Colonic mucosa (tissue), 4 donors: Measurements from ENCODE around the gene NRN1. TPM values are rescaled to one million over a fixed set of nuclear protein-coding genes. Genes with fewer than 3 reads are reported as not detected.

Experiments
- DNase-seq: peaks from one replicate; pipeline ENCODE4 v3.0.0-alpha.2; 2020
- H3K27ac ChIP-seq: fragments of 200-600 bp; one replicate; pipeline ENCODE4 v1.8.0; 2021
- H3K27me3 ChIP-seq: fragments of 200-600 bp; one replicate; pipeline ENCODE4 v1.8.0; 2021
- H3K36me3 ChIP-seq: fragments of 200-600 bp; one replicate; pipeline ENCODE4 v1.8.0; 2021
- H3K4me1 ChIP-seq: fragments of 200-600 bp; one replicate; pipeline ENCODE4 v1.8.0; 2021; ENCODE audit warnings: mild to moderate bottlenecking
- H3K4me3 ChIP-seq: fragments of 200-600 bp; one replicate; pipeline ENCODE4 v1.8.0; 2021
- H3K9ac ChIP-seq, 2 donors: one replicate each; pipeline ENCODE4 v1.7.0; 2013; ENCODE audit warnings: control low read depth in 2 of 2, low read depth in 2 of 2, low read length in 2 of 2
- H3K9me3 ChIP-seq: fragments of 200-600 bp; one replicate; pipeline ENCODE4 v1.8.0; 2021
- CTCF ChIP-seq: fragments of 200-600 bp; IDR thresholded peaks from one replicate; pipeline ENCODE4 v1.8.0; 2022; ENCODE audit warnings: antibody characterized with exemption, mild to moderate bottlenecking
- intact Hi-C: fragments of 100-400 bp; cut with DNase I; formaldehyde crosslinking; loops from one replicate; pipeline ENCODE4 v1.14.1; 2022
- total RNA-seq, 2 donors: library from RNA; stranded (reverse); fragmentation: NEBNext Ultra II Directional in 1 of 2; extraction: Animal tissue kit (Norgen Biotek cat#: 25700) in 1 of 2; gene quantifications; one replicate each; pipeline ENCODE4 v1.2.1, GENCODE V29; 2021
- donor health status: healthy.
- donor health status: DM: no; HTN: no; CAD: no.
- donor health status: DM: no; HTN: no; CAD: no.

Gene NRN1
- total RNA-seq, 2 donors from 2014 or later, result 1.6 to 4.5 TPM

GRCh38 chr6:5950361-5950785, 56.4 kb downstream of the NRN1 start:
- no peaks in the 10 kb centered on the region for H3K9me3 ChIP-seq
- no peak for DNase-seq
- no peaks in the 10 kb centered on the region for H3K4me1 ChIP-seq
- intact Hi-C loops, result no loop called here
- H3K27me3 ChIP-seq, result no peaks in the 10 kb centered on the region
- no peak overlapping the region for H3K27ac ChIP-seq
- TF ChIP-seq CTCF, result no peak
- no peak overlapping the region for H3K9ac ChIP-seq
- no peaks in the 10 kb centered on the region for H3K36me3 ChIP-seq
- H3K4me3 ChIP-seq, result no peak overlapping the region
